ENCODE measurements around the gene SDHAF4. TPM values are rescaled to one million over a fixed set of nuclear protein-coding genes. Genes with fewer than 3 reads are reported as not detected.

The SDHAF4 gene
- total RNA-seq, 2 experiments from 2014 or later: 17.9 to 18.9 TPM

GRCh38 chr6:70527071-70527737 is 39.5 kb upstream of the SDHAF4 start:
- H3K36me3 Mint-ChIP-seq (ENCODE audit: low read depth): peaks cover 2% of the 10 kb centered on the region
- TF ChIP-seq CTCF (IDR thresholded peaks at IDR 0.05): no peak
- ChIA-PET CTCF (interaction anchor here (1.2 to 1.8 kb wide), 2 partner anchors 158 to 357 kb away, joined by 3 to 6 read pairs; no protein-coding TSS in a partner anchor), POLR2A (no interaction called here)
- H3K27ac Mint-ChIP-seq: no peak overlapping the region
- no peaks in the 10 kb centered on the region for H3K9me3 Mint-ChIP-seq
- H3K27me3 Mint-ChIP-seq: no peaks in the 10 kb centered on the region
- H3K4me1 Mint-ChIP-seq (ENCODE audit: low read depth): no peaks in the 10 kb centered on the region
- no peak overlapping the region for H3K4me3 Mint-ChIP-seq
- intact Hi-C loops (cut with micrococcal nuclease): no loop called here
- ATAC-seq (no peak), DNase-seq (no peak)

- DNase-seq: no peak
- H3K36me3 Mint-ChIP-seq (ENCODE audit: low read depth): no peaks in the 10 kb centered on the region
- H3K27ac Mint-ChIP-seq: no peak overlapping the region
- no peak for ATAC-seq
- H3K4me1 Mint-ChIP-seq (ENCODE audit: low read depth): no peaks in the 10 kb centered on the region
- CTCF ChIA-PET: no interaction called here
- POLR2A ChIA-PET: no interaction called here
- intact Hi-C loops (cut with micrococcal nuclease): no loop called here
- no peaks in the 10 kb centered on the region for H3K27me3 Mint-ChIP-seq
- TF ChIP-seq CTCF (IDR thresholded peaks at IDR 0.05): no peak
- no peaks in the 10 kb centered on the region for H3K9me3 Mint-ChIP-seq
- H3K4me3 Mint-ChIP-seq: no peak overlapping the region
These were observed 36.7 kb upstream of the SDHAF4 start for GRCh38 chr6:70530023-70530422.

DNA sequence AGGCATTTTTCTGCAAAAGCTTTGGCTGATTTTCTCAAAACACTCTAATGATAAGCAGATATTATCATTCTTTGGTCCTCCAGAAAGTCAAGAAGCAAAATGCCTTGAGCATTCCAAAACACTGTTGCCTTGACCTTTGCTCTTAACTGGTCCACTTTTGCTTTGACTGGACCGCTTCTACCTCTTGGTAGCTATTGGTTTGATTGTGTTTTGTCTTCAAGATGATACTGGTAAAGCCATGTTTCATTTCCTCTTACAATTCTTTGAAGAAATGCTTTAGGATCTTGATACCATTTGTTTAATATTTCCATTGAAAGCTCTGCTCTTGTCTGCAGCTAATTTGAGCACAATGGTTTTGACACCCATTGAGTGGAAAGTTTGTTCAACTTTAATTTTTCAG is 35.6 kb upstream of the SDHAF4 start:
- ATAC-seq: no peak
- intact Hi-C loops (cut with micrococcal nuclease): no loop called here

GRCh38 chr6:70537266-70537665 is 29.5 kb upstream of the SDHAF4 start:
- intact Hi-C loops (cut with micrococcal nuclease): no loop called here
- H3K4me1 Mint-ChIP-seq (ENCODE audit: low read depth): peaks cover 2% of the 10 kb centered on the region
- CTCF ChIA-PET: interaction anchor here (1.3 to 1.5 kb wide), 2 partner anchors 16 to 162 kb away, joined by 4 read pairs; no protein-coding TSS in a partner anchor
- peaks cover 8% of the 10 kb centered on the region for H3K36me3 Mint-ChIP-seq (ENCODE audit: low read depth)
- H3K4me3 Mint-ChIP-seq: no peak overlapping the region
- no peak for TF ChIP-seq CTCF (IDR thresholded peaks at IDR 0.05)
- no peak overlapping the region for H3K27ac Mint-ChIP-seq
- POLR2A ChIA-PET: no interaction called here
- H3K27me3 Mint-ChIP-seq: no peaks in the 10 kb centered on the region
- DNase-seq (no peak), ATAC-seq (no peak)
- no peaks in the 10 kb centered on the region for H3K9me3 Mint-ChIP-seq

More for the DNA sequence above, 35.6 kb upstream of the SDHAF4 start:
- Mint-ChIP-seq H3K4me1 (ENCODE audit: low read depth) (no peaks in the 10 kb centered on the region), H3K27ac (no peak overlapping the region), H3K9me3 (no peaks in the 10 kb centered on the region), H3K36me3 (ENCODE audit: low read depth) (no peaks in the 10 kb centered on the region), H3K27me3 (no peaks in the 10 kb centered on the region), H3K4me3 (no peak overlapping the region)
- ChIA-PET CTCF (no interaction called here), POLR2A (no interaction called here)
- no peak for TF ChIP-seq CTCF (IDR thresholded peaks at IDR 0.05)
- DNase-seq: no peak

DNA sequence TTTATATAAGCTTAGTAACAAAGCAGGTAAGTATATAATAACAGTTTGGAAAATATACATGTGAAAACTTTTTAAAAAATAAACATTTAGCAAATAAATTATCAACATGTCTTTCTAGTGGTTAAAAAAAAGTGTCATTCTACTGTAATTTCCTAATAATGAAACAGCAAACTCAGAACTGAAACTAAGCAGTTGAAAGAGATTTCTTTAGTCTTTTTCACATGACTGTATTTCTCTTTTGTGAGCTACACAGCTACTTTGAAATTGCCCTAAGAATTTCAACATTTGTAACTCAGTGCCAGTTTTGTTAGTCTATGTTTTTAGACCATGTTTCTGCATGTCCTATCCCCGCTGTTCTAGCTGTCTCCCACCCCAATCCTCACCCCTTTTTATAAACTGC is 28.4 kb upstream of the SDHAF4 start:
- intact Hi-C loops (cut with micrococcal nuclease): no loop called here
- ChIA-PET POLR2A (no interaction called here), CTCF (interaction anchor here (1.5 kb wide), 1 partner anchor 18 kb away, joined by 4 read pairs; no protein-coding TSS in a partner anchor)
- Mint-ChIP-seq H3K9me3 (no peaks in the 10 kb centered on the region), H3K36me3 (ENCODE audit: low read depth) (peaks cover 8% of the 10 kb centered on the region), H3K4me3 (no peak overlapping the region), H3K4me1 (ENCODE audit: low read depth) (peaks cover 2% of the 10 kb centered on the region), H3K27me3 (no peaks in the 10 kb centered on the region), H3K27ac (no peak overlapping the region)
- ATAC-seq: no peak
- no peak for DNase-seq
- no peak for TF ChIP-seq CTCF (IDR thresholded peaks at IDR 0.05)

Measured in activated CD8-positive, alpha-beta T cell treated with anti-CD3 and anti-CD28 coated beads for 36 hours (primary cell).